ENCODE data around the gene MTA1.

The MTA1 gene

GRCh38 chr14:105490267-105490571, 70.6 kb downstream of the MTA1 start:
- DNase-seq = no peak

GRCh38 chr14:105490572-105491365, 71.1 kb downstream of the MTA1 start, which contains the start of gene TEDC1:
TEDC1 (plus strand) TSS chr14:105491246; CDS start chr14:105491376, 130 bp downstream.
- DNase-seq = peak; percentile 100

DNA sequence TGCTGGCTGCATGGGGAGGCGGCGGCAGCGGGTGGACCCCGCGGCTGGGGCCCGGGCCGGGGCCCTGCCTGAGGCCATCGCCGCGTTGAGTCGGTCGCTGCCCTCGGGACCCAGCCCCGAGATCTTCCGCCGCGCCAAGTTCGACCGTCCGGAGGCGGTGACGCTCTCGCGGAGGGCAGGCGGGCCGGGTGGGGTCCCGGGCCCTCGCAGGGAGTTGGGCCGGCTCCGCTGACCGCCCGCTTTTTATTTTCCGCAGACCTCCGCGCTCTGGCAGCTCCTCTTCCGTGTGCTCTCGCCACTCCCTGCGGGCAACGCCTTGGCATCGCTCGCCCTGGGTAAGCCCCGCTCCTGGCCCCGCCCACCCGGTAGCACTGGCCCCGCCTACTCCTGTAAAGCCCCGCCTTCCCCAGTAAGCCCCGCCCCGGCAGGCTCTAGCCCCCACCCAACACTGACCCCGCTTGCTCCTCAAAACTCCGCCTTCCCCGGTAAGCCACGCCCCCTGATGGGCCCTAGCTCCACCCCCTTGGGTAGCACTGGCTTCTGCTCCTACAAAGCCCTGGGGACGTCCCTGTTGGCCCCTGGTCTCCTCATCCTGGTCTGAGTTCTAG, 71.8 kb downstream of the MTA1 start:
- peak; percentile 79 for DNase-seq

DNA sequence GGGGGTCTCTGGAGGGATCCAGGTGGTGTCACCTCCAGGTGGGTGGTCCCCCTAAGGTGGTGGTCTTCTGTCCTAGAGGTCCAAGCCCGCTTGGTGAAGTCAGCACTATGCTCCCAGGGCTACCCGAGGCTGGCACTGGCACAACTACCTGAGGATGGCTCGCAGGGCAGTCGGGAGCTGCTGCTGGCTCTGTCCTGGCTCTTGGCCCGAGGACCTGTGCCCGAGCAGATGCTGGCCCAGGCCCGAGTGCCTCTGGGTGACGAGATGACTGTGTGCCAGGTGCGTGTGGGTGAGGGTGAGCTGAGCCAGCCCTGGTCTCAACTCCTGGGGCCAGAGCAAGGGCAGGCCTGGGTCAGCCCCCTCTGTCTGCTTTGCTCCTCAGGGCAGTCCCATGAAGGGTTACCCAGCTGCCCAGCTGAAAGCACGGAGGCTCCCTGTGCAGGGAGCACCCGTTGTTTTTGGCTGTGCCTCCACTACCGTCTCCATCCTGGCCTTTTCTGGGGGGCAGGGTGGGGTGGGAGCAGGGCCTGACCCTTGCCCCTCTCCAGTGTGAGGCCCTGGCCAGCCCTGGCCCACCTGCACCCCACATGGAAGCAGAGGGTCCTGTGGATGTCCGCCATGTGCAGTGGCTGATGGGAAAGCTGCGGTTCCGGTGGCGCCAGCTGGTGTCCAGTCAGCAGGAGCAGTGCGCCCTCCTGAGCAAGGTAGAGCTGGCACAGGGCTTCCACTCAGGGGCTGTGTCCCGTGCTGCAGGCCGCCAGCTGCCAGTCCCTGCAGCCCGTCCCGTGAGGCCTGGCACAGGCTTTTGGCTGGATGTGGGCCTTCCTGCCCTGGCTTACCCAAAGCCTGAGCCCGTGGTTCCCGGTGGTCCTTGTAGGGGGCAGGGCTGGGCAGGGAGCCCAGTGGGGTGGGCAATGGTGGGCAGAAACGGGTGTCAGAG, 72.7 kb downstream of the MTA1 start:
- no peak for DNase-seq

- no peak for DNase-seq
Measured at GRCh38 chr14:105492971-105493871, 73.6 kb downstream of the MTA1 start.

GRCh38 chr14:105493921-105494605, 74.4 kb downstream of the MTA1 start:
- no peak for DNase-seq

GRCh38 chr14:105494606-105494929, 74.9 kb downstream of the MTA1 start:
- no peak for DNase-seq

DNA sequence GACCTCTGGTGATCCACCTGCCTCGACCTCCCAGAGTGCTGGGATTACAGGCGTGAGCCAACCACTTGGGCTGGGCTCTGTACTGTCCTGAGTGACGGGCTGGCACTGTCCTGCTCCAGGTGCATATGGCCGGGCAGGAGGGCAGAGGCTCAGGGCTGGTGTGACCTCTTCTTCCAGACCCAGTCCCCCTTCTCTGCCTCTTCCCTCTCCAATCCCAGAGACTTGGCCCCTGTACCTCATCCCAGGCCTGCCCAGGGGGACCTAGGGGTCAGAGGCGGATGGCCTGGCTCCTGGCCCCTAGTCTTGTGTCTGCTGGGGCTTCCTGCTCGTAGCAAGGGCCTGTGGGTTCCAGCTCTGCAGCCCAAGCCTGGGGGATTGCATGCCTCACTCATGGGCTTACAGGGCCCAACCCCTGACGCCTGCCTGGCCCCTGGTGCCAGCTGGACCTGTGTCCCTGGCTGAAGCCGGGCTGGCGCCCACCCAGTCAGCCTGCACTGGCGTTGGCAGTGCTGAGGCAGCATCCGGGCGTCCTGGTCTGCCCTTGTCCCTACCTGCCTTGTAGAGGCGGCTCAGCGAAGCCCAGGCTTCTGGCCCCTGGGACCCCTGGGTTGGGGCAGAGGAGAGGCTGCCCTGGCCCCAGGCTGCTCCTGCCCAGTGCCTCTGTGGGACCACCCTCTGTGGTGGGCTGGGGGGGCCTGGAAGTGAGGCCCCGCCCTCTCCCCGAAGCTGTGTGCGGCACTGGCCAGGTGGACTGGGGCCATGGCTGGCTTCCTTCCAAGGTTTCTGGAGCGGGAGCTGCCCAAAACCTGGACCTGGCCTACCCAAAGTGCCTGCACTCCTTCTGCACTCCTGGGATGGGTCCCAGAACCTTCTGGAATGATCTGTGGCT, 75.7 kb downstream of the MTA1 start:
- no peak for DNase-seq

DNA sequence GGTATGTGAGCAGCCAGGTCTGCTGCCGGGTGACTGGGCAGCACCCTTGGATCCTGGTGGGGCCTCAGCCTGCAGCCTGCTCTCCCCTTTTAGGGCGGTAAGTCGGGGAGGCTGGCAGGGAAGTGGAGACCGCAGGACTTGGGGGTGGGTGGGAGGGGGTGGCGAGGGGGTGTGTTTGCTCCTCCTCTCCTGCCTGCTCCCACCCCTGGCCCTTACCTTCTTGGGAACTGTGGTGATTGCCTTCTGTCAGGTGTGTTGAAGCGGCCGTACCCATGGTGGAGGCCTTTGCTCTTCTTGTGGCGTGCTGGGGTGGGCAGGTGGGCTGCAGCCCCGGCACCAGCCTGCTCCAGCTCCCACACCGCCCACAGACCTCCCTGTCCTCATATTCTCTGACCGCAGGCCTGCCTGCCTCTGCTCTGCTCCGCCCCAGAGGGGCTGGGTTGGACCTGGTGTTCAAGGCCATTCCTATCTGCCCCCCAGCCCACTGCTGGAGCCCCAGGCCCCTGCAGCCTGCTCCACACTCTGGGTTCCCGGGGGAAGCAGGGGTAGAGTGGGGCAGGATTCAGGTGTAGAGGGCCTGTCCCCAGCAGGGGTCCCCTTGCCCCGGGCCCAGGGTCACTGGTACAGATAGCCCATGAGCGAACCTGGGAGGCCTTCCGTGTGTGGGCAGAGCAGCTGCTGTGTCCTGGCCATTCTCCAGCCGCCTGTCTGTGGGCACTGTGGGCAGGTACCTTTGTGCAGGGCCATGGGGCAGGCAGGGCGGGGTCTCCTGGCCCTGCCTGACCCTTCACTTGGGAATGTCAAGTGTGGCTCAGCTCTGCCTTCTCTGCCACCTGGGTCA, 76.6 kb downstream of the MTA1 start:
- DNase-seq = no peak

GRCh38 chr14:105496831-105497591, 77.4 kb downstream of the MTA1 start:
- DNase-seq = no peak

- no peak for DNase-seq
Measured at GRCh38 chr14:105497671-105498429, 78.2 kb downstream of the MTA1 start.

DNA sequence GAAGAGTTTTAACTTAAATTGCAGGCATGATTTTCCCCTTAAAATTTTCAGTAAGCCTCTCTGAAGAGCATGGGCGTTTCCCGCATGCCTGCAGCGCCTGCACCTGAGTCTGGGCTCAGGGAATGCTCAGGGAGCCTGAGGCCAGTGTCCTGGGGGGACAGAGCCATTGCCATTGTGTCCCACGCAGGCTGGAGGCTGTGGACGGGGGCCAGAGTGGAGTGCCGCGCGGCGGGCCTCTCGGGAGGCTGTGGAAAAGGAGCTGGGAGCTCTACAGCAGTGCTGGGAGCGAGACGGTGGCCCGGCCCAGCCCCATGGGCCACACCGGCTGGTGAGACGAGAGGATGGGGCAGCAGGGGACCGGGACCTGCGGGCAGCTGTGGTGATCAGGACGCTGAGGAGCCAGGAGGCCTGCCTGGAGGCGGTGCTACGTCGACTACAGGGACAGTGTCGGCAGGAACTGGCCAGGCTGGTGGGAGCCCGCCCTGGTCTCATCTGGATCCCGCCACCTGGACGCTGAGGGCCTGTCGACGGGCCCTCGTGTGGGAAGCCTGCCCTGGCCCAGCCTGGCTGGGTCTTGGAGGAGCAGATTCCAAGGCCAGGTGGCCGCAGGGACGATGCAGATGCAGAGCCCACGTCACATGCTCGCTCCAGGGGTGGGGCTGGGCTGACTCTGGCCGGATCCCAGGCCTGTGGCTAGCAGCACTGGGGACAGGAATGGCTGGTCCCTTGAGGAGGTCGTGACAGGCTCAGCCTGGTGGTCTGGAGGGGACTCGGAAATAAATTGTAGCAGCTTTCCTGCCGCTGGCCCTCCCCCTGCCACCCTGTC, 79.0 kb downstream of the MTA1 start:
- no peak for DNase-seq

DNA sequence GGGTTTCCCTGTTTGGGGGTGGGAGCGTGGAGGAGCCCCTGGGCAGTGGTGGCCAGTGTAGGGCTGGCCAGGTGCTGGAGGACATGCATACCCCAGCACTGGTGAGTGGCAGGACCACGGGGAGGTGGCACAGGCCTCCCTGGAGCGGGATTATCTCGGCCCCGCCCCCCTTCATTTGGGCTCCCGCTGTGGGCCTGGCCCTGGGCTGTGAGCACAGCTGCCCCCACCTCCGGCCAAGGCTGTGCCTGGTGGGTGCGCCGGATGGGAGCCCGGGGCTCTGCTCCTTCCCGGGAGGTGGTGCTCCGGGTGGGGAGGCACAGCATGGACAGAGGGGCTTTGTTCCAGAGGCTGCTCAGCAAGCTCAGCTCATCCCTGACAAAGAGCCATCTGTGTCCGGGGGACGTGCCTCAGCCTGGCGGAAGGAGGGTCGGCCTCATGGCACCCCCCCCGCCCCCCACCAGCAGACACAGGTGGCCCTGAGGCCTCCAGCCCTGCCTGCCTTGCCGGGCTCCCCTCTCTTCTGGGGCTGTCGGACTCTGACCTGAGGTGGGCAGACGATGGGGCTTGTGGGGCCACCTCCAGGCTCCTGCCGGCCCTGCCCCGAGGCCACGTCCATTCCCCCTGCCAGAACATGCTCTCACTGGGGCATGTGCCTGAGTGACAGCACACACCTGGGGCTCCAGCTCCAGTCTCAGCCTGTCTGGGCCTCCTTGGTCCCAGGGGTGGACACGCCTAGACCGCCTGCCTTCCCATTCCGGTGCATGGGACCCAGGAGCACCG, 79.8 kb downstream of the MTA1 start:
- DNase-seq = no peak

- no peak for DNase-seq
Measured at GRCh38 chr14:105500036-105500725, 80.6 kb downstream of the MTA1 start.

DNA sequence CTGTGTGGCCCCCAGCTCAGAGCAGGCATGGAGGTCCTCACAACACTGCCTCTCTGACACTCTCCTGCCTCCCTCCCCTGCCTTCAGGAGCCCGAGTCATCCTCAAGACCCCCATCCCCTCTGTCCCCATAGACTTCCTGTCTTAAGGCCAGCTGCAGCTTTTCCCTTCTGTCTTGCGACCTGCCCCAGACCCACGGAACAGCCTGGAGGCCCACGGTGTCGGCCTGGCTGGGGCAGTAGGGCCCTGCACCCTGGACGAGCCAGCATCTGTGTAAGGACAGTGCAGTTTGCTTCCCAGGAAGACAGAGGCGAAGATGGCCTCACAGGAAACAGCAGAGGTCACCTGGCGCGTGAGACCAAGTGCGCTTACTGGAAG, 81.1 kb downstream of the MTA1 start:
- DNase-seq = no peak

Data from EL (cell line).